ENCODE measurements around the gene DLEC1.
"Not testable (repeated sequence)": the region's sequence is repeated elsewhere in the genome, so short reads cannot be mapped to it uniquely, and the experiment has no call there.

DLEC1 gene

DNA sequence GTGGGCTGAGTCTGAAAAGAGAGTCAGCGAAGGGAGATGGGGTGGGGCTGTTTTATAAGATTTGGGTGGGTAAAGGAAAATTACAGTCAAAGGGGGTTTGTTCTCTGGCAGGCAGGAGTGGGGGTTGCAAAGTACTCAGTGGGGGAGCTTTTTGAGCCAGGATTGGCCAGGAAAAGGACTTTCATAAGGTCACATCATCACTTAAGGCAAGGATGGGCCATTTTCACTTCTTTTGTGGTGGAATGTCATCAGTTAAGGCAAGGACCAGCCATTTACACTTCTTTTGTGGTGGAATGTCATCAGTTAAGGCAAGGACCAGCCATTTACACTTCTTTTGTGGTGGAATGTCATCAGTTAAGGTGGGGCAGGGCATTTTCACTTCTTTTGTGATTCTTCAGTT lies 44.2 kb downstream of the DLEC1 start:
- H3K9ac ChIP-seq (ENCODE audit: low read depth in 1 of 2, low read length in 2 of 2); H3K27me3 ChIP-seq (ENCODE audit: control insufficient read depth in 2 of 2, insufficient read depth in 2 of 2, low read length in 2 of 2); H3K4me1 ChIP-seq (ENCODE audit: control insufficient read depth in 2 of 2, insufficient read depth in 2 of 2, low read length in 2 of 2); H3K4me3 ChIP-seq (ENCODE audit: low read length in 2 of 2); H3K27ac ChIP-seq (ENCODE audit: low read depth in 2 of 2, low read length in 2 of 2); H3K36me3 ChIP-seq (ENCODE audit: control insufficient read depth in 2 of 2, insufficient read depth in 2 of 2, low read length in 2 of 2); H3K9me3 ChIP-seq (ENCODE audit: control insufficient read depth in 2 of 2, low read length in 2 of 2): not testable (repeated sequence)

- Histone ChIP-seq H3K9ac (ENCODE audit: low read depth in 1 of 2, low read length in 2 of 2) (no peak overlapping the region), H3K4me3 (ENCODE audit: low read length in 2 of 2) (no peak overlapping the region), H3K36me3 (ENCODE audit: control insufficient read depth in 2 of 2, insufficient read depth in 2 of 2, low read length in 2 of 2) (no peaks in the 10 kb centered on the region), H3K9me3 (ENCODE audit: control insufficient read depth in 2 of 2, low read length in 2 of 2) (peaks cover 0 to 4% of the 10 kb centered on the region in 2 donors), H3K27ac (ENCODE audit: low read depth in 2 of 2, low read length in 2 of 2) (no peak overlapping the region), H3K4me1 (ENCODE audit: control insufficient read depth in 2 of 2, insufficient read depth in 2 of 2, low read length in 2 of 2) (no peaks in the 10 kb centered on the region), H3K27me3 (ENCODE audit: control insufficient read depth in 2 of 2, insufficient read depth in 2 of 2, low read length in 2 of 2) (no peaks in the 10 kb centered on the region)
Observed at GRCh38 chr3:38083871-38084333, 44.9 kb downstream of the DLEC1 start.

- Histone ChIP-seq H3K36me3 (ENCODE audit: control insufficient read depth in 2 of 2, insufficient read depth in 2 of 2, low read length in 2 of 2) (no peaks in the 10 kb centered on the region), H3K4me3 (ENCODE audit: low read length in 2 of 2) (no peak overlapping the region), H3K4me1 (ENCODE audit: control insufficient read depth in 2 of 2, insufficient read depth in 2 of 2, low read length in 2 of 2) (no peaks in the 10 kb centered on the region), H3K9me3 (ENCODE audit: control insufficient read depth in 2 of 2, low read length in 2 of 2) (peaks cover 0 to 4% of the 10 kb centered on the region in 2 donors), H3K27me3 (ENCODE audit: control insufficient read depth in 2 of 2, insufficient read depth in 2 of 2, low read length in 2 of 2) (no peaks in the 10 kb centered on the region), H3K9ac (ENCODE audit: low read depth in 1 of 2, low read length in 2 of 2) (no peak overlapping the region), H3K27ac (ENCODE audit: low read depth in 2 of 2, low read length in 2 of 2) (no peak overlapping the region)
Observed at GRCh38 chr3:38084334-38085310, 45.6 kb downstream of the DLEC1 start.

- H3K4me1 ChIP-seq (ENCODE audit: control insufficient read depth in 2 of 2, insufficient read depth in 2 of 2, low read length in 2 of 2) = no peaks in the 10 kb centered on the region
- H3K9ac ChIP-seq (ENCODE audit: low read depth in 1 of 2, low read length in 2 of 2) = no peak overlapping the region
- H3K27ac ChIP-seq (ENCODE audit: low read depth in 2 of 2, low read length in 2 of 2) = no peak overlapping the region
- H3K27me3 ChIP-seq (ENCODE audit: control insufficient read depth in 2 of 2, insufficient read depth in 2 of 2, low read length in 2 of 2) = no peaks in the 10 kb centered on the region
- H3K4me3 ChIP-seq (ENCODE audit: low read length in 2 of 2) = no peak overlapping the region
- H3K9me3 ChIP-seq (ENCODE audit: control insufficient read depth in 2 of 2, low read length in 2 of 2) = peaks cover 0 to 4% of the 10 kb centered on the region in 2 donors
- H3K36me3 ChIP-seq (ENCODE audit: control insufficient read depth in 2 of 2, insufficient read depth in 2 of 2, low read length in 2 of 2) = no peaks in the 10 kb centered on the region
Observed at GRCh38 chr3:38085311-38085942, 46.4 kb downstream of the DLEC1 start.

DNA sequence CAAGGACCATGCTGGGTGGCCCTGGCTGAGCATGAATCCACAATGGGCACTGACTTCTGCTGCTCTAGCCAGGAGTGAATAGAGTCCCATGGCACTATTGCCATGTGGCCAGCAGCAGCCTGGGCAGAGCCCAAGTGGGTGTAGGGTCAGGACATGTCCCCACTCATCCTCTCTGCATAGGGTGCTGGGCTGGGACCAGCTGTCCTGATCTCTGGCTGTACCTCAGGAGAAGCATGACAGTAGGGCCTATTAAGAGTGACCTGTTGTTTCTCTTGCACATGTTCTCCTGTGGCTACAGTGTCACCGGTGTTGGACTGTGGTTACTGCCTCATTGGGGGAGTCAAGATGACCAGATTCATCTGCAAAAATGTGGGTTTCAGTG lies 46.9 kb downstream of the DLEC1 start:
- Histone ChIP-seq H3K4me1 (ENCODE audit: control insufficient read depth in 2 of 2, insufficient read depth in 2 of 2, low read length in 2 of 2) (no peaks in the 10 kb centered on the region), H3K27ac (ENCODE audit: low read depth in 2 of 2, low read length in 2 of 2) (no peak overlapping the region), H3K36me3 (ENCODE audit: control insufficient read depth in 2 of 2, insufficient read depth in 2 of 2, low read length in 2 of 2) (no peaks in the 10 kb centered on the region), H3K9me3 (ENCODE audit: control insufficient read depth in 2 of 2, low read length in 2 of 2) (peaks cover 0 to 4% of the 10 kb centered on the region in 2 donors), H3K27me3 (ENCODE audit: control insufficient read depth in 2 of 2, insufficient read depth in 2 of 2, low read length in 2 of 2) (no peaks in the 10 kb centered on the region), H3K4me3 (ENCODE audit: low read length in 2 of 2) (no peak overlapping the region), H3K9ac (ENCODE audit: low read depth in 1 of 2, low read length in 2 of 2) (no peak overlapping the region)

GRCh38 chr3:38086496-38086895 lies 47.5 kb downstream of the DLEC1 start:
- no peak overlapping the region for H3K9ac ChIP-seq (ENCODE audit: low read depth in 1 of 2, low read length in 2 of 2)
- H3K9me3 ChIP-seq (ENCODE audit: control insufficient read depth in 2 of 2, low read length in 2 of 2) = peaks cover 0 to 4% of the 10 kb centered on the region in 2 donors
- no peaks in the 10 kb centered on the region for H3K27me3 ChIP-seq (ENCODE audit: control insufficient read depth in 2 of 2, insufficient read depth in 2 of 2, low read length in 2 of 2)
- H3K4me1 ChIP-seq (ENCODE audit: control insufficient read depth in 2 of 2, insufficient read depth in 2 of 2, low read length in 2 of 2) = no peaks in the 10 kb centered on the region
- no peak overlapping the region for H3K4me3 ChIP-seq (ENCODE audit: low read length in 2 of 2)
- no peak overlapping the region for H3K27ac ChIP-seq (ENCODE audit: low read depth in 2 of 2, low read length in 2 of 2)
- no peaks in the 10 kb centered on the region for H3K36me3 ChIP-seq (ENCODE audit: control insufficient read depth in 2 of 2, insufficient read depth in 2 of 2, low read length in 2 of 2)

DNA sequence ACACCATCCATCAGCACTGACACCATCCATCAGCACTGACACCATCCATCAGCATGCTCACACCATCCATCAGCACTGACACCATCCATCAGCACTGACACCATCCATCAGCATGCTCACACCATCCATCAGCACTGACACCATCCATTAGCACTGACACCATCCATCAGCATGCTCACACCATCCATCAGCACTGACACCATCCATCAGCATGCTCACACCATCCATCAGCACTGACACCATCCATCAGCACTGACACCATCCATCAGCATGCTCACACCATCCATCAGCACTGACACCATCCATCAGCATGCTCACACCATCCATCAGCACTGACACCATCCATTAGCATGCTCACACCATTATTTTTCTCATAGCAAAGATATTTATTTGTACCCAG lies 48.3 kb downstream of the DLEC1 start:
- H3K9ac ChIP-seq (ENCODE audit: low read depth in 1 of 2, low read length in 2 of 2); H3K4me3 ChIP-seq (ENCODE audit: low read length in 2 of 2); H3K27me3 ChIP-seq (ENCODE audit: control insufficient read depth in 2 of 2, insufficient read depth in 2 of 2, low read length in 2 of 2); H3K36me3 ChIP-seq (ENCODE audit: control insufficient read depth in 2 of 2, insufficient read depth in 2 of 2, low read length in 2 of 2); H3K27ac ChIP-seq (ENCODE audit: low read depth in 2 of 2, low read length in 2 of 2); H3K4me1 ChIP-seq (ENCODE audit: control insufficient read depth in 2 of 2, insufficient read depth in 2 of 2, low read length in 2 of 2); H3K9me3 ChIP-seq (ENCODE audit: control insufficient read depth in 2 of 2, low read length in 2 of 2): not testable (repeated sequence)

GRCh38 chr3:38088126-38089078 lies 49.4 kb downstream of the DLEC1 start:
- Histone ChIP-seq H3K36me3 (ENCODE audit: control insufficient read depth in 2 of 2, insufficient read depth in 2 of 2, low read length in 2 of 2) (no peaks in the 10 kb centered on the region), H3K27me3 (ENCODE audit: control insufficient read depth in 2 of 2, insufficient read depth in 2 of 2, low read length in 2 of 2) (no peaks in the 10 kb centered on the region), H3K4me3 (ENCODE audit: low read length in 2 of 2) (no peak overlapping the region), H3K27ac (ENCODE audit: low read depth in 2 of 2, low read length in 2 of 2) (no peak overlapping the region), H3K4me1 (ENCODE audit: control insufficient read depth in 2 of 2, insufficient read depth in 2 of 2, low read length in 2 of 2) (no peaks in the 10 kb centered on the region), H3K9ac (ENCODE audit: low read depth in 1 of 2, low read length in 2 of 2) (no peak overlapping the region), H3K9me3 (ENCODE audit: control insufficient read depth in 2 of 2, low read length in 2 of 2) (peaks cover 0 to 4% of the 10 kb centered on the region in 2 donors)

- Histone ChIP-seq H3K27ac (ENCODE audit: low read depth in 2 of 2, low read length in 2 of 2) (no peak overlapping the region), H3K9me3 (ENCODE audit: control insufficient read depth in 2 of 2, low read length in 2 of 2) (peaks cover 0 to 1% of the 10 kb centered on the region in 2 donors), H3K9ac (ENCODE audit: low read depth in 1 of 2, low read length in 2 of 2) (no peak overlapping the region), H3K27me3 (ENCODE audit: control insufficient read depth in 2 of 2, insufficient read depth in 2 of 2, low read length in 2 of 2) (no peaks in the 10 kb centered on the region), H3K4me1 (ENCODE audit: control insufficient read depth in 2 of 2, insufficient read depth in 2 of 2, low read length in 2 of 2) (no peaks in the 10 kb centered on the region), H3K36me3 (ENCODE audit: control insufficient read depth in 2 of 2, insufficient read depth in 2 of 2, low read length in 2 of 2) (no peaks in the 10 kb centered on the region), H3K4me3 (ENCODE audit: low read length in 2 of 2) (no peak overlapping the region)
Observed at GRCh38 chr3:38089163-38089562, 50.2 kb downstream of the DLEC1 start.
